CD4-positive, alpha-beta T cell (primary cell): ENCODE measurements around the gene PATE2. TPM values are rescaled to one million over a fixed set of nuclear protein-coding genes. Genes with fewer than 3 reads are reported as not detected.

Experiments
- ATAC-seq: fragments of 200-7000 bp; cut with Tn5 transposase; one replicate; pipeline ENCODE4 v1.10.0; 2022; ENCODE audit warnings: mild to moderate bottlenecking; ENCODE audit not compliant: poor library complexity
- CTCF ChIA-PET: fragments of 350-600 bp; sonication (Branson Sonifier 250); formaldehyde crosslinking; loops from one replicate; lab custom pipeline; 2021; ENCODE audit warnings: antibody characterized with exemption, inconsistent platforms; lab: Charles Lee
- POLR2A ChIA-PET: fragments of 350-600 bp; sonication (Branson Sonifier 250); formaldehyde crosslinking; loops from one replicate; lab custom pipeline; 2021; ENCODE audit warnings: antibody characterized with exemption, inconsistent platforms; lab: Charles Lee
- DNase-seq, 14 experiments: peaks; one replicate each; pipeline ENCODE4 v3.0.0-alpha.2; 2013 to 2020; ENCODE audit warnings: mixed read lengths in 2 of 14
- H3K27ac ChIP-seq, 2 donors: one replicate each; pipeline versions ENCODE4 v1.5.1 to v1.7.0; 2013; ENCODE audit warnings: low read length in 2 of 2, low read depth in 1 of 2, mild to moderate bottlenecking in 1 of 2
- H3K27me3 ChIP-seq, 2 experiments: 1 replicate in 1 of 2; 2 replicates in 1 of 2; pipeline versions ENCODE4 v1.6.1 to v1.7.0; 2013; ENCODE audit warnings: low read length in 2 of 2, control low read depth in 1 of 2, mild to moderate bottlenecking in 1 of 2, moderate library complexity in 1 of 2; ENCODE audit not compliant: insufficient read depth in 2 of 2, control insufficient read depth in 1 of 2
- H3K36me3 ChIP-seq: one replicate; pipeline ENCODE4 v1.6.1; 2013; ENCODE audit warnings: low read length, control low read depth; ENCODE audit not compliant: insufficient read depth
- H3K4me1 ChIP-seq: one replicate; pipeline ENCODE4 v1.6.1; 2013; ENCODE audit warnings: low read length, control low read depth; ENCODE audit not compliant: insufficient read depth
- H3K4me3 ChIP-seq: one replicate; pipeline ENCODE4 v1.5.1; 2013; ENCODE audit warnings: mild to moderate bottlenecking, low read length, moderate library complexity
- H3K9me3 ChIP-seq, 2 experiments: 1 replicate in 1 of 2; 2 replicates in 1 of 2; pipeline versions ENCODE4 v1.6.1 to v1.7.0; 2013; ENCODE audit warnings: low read length in 2 of 2, mild to moderate bottlenecking in 2 of 2, control low read depth in 1 of 2, moderate library complexity in 1 of 2; ENCODE audit not compliant: control insufficient read depth in 1 of 2, insufficient read depth in 1 of 2
- H3K27ac Mint-ChIP-seq: one replicate; pipeline ENCODE4 v1.8.0; 2020; ENCODE audit warnings: mixed read lengths
- H3K27me3 Mint-ChIP-seq: one replicate; pipeline ENCODE4 v1.8.0; 2021; ENCODE audit warnings: mixed read lengths
- H3K36me3 Mint-ChIP-seq: one replicate; pipeline ENCODE4 v1.8.0; 2021; ENCODE audit warnings: low read depth, mixed read lengths
- H3K4me1 Mint-ChIP-seq: one replicate; pipeline ENCODE4 v1.8.0; 2021; ENCODE audit warnings: low read depth, mixed read lengths
- H3K4me3 Mint-ChIP-seq: one replicate; pipeline ENCODE4 v1.8.0; 2020; ENCODE audit warnings: mild to moderate bottlenecking, mixed read lengths
- H3K9me3 Mint-ChIP-seq: one replicate; pipeline ENCODE4 v1.8.0; 2020; ENCODE audit warnings: mixed read lengths
- intact Hi-C, 2 experiments: fragments of 100-400 bp; cut with DNase I in 1 of 2; cut with micrococcal nuclease in 1 of 2; formaldehyde crosslinking; loops; one replicate each; pipeline versions ENCODE4 v1.15.1 to v1.9.0; 2023 to 2025; cut with DNase I, micrococcal nuclease
- total RNA-seq, 174 experiments: library from RNA in 2 of 174; stranded (reverse) in 2 of 174; gene quantifications; one replicate each; pipeline ENCODE4 v1.2.3 and lab custom pipeline; 2021 to 2026
- TF ChIP-seq, protein P1 (sequence below): fragments of 200-600 bp; IDR thresholded peaks from one replicate; pipeline ENCODE4 v1.8.0; 2022; ENCODE audit warnings: antibody characterized with exemption, mild to moderate bottlenecking

PATE2 gene
- total RNA-seq, 2 experiments from 2014 or later: not detected

DNA sequence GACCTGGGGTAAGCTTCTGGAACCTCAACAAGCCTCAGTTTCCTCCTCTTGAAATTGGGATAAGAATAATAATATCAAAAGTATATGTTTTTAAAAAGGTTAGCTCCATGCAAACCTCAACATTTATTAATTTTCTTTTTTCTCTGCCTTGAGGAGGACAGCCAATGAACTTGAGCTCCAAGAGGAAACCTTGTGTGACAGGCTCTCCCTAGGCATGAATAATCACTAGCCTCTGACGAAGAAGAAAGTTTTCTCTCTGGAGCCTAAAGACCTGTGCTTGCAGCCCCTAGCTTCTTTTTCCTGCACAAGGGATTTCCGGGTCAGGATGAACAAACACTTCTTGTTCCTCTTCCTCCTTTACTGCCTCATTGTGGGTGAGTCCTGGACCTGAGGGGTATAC lies 9.2 kb upstream of the PATE2 start, which contains the start of gene PATE3:
Gene PATE3 (plus strand): TSS at position 301 of the 400 bp plus-strand sequence. CDS start 25 bp downstream, at position 326.
- no peaks in the 10 kb centered on the region for H3K4me1 ChIP-seq
- H3K27me3 Mint-ChIP-seq: no peaks in the 10 kb centered on the region
- no peaks in the 10 kb centered on the region for H3K9me3 Mint-ChIP-seq
- intact Hi-C loops: no loop called here
- no peak within 1 kb of the TSS for H3K4me3 Mint-ChIP-seq
- H3K4me1 Mint-ChIP-seq: no peaks in the 10 kb centered on the region
- no peaks in the 10 kb centered on the region for H3K9me3 ChIP-seq
- DNase-seq: no peak
- H3K27ac Mint-ChIP-seq: no peak within 1 kb of the TSS
- TF ChIP-seq, protein P1, sequence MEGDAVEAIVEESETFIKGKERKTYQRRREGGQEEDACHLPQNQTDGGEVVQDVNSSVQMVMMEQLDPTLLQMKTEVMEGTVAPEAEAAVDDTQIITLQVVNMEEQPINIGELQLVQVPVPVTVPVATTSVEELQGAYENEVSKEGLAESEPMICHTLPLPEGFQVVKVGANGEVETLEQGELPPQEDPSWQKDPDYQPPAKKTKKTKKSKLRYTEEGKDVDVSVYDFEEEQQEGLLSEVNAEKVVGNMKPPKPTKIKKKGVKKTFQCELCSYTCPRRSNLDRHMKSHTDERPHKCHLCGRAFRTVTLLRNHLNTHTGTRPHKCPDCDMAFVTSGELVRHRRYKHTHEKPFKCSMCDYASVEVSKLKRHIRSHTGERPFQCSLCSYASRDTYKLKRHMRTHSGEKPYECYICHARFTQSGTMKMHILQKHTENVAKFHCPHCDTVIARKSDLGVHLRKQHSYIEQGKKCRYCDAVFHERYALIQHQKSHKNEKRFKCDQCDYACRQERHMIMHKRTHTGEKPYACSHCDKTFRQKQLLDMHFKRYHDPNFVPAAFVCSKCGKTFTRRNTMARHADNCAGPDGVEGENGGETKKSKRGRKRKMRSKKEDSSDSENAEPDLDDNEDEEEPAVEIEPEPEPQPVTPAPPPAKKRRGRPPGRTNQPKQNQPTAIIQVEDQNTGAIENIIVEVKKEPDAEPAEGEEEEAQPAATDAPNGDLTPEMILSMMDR: no peak
- POLR2A ChIA-PET: no interaction called here
- H3K36me3 ChIP-seq: no peaks in the 10 kb centered on the region
- CTCF ChIA-PET: no interaction called here
- no peaks in the 10 kb centered on the region for H3K36me3 Mint-ChIP-seq
- H3K27me3 ChIP-seq: no peaks in the 10 kb centered on the region
- no peak for ATAC-seq
- no peak within 1 kb of the TSS for H3K4me3 ChIP-seq
- H3K27ac ChIP-seq: no peak within 1 kb of the TSS

DNA sequence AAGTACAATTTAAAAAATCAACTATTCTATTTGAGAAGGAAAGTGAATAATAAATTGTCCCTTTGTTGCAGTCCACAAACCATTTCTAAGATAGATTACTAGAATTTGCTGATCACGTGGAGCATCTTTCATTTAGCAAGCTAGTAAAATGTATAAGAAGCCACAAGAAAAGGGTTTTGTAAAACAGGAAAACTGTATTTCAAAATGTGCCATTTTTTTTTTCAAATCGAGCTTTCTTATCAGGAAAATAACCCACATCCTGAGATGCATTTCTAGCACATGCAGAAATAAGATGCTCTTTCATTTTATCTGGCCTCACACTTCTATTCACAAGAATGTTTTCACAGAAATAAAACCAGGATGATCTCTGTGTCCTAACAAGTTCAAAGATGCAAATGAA lies 6.0 kb upstream of the PATE2 start:
- TF ChIP-seq, protein P1: no peak
- DNase-seq (no peak), ATAC-seq (no peak)
- Histone ChIP-seq H3K27ac (no peak overlapping the region), H3K4me1 (no peaks in the 10 kb centered on the region), H3K9me3 (no peaks in the 10 kb centered on the region), H3K27me3 (peaks cover 0 to 2% of the 10 kb centered on the region in 2 experiments), H3K4me3 (no peak overlapping the region), H3K36me3 (no peaks in the 10 kb centered on the region)
- no peak overlapping the region for H3K4me3 Mint-ChIP-seq
- no peak overlapping the region for H3K27ac Mint-ChIP-seq
- H3K9me3 Mint-ChIP-seq: no peaks in the 10 kb centered on the region
- H3K4me1 Mint-ChIP-seq: no peaks in the 10 kb centered on the region
- ChIA-PET POLR2A (no interaction called here), CTCF (no interaction called here)
- peaks cover 13% of the 10 kb centered on the region for H3K27me3 Mint-ChIP-seq
- intact Hi-C loops: no loop called here
- H3K36me3 Mint-ChIP-seq: no peaks in the 10 kb centered on the region

- H3K9me3 Mint-ChIP-seq: no peaks in the 10 kb centered on the region
- ATAC-seq (no peak), DNase-seq (no peak)
- peaks cover 0 to 8% of the 10 kb centered on the region in 2 experiments for H3K27me3 ChIP-seq
- TF ChIP-seq, protein P1: no peak
- no peak overlapping the region for H3K27ac Mint-ChIP-seq
- H3K36me3 ChIP-seq: no peaks in the 10 kb centered on the region
- no peaks in the 10 kb centered on the region for H3K9me3 ChIP-seq
- ChIA-PET POLR2A (no interaction called here), CTCF (no interaction called here)
- no peaks in the 10 kb centered on the region for H3K4me1 ChIP-seq
- no peaks in the 10 kb centered on the region for H3K4me1 Mint-ChIP-seq
- no peak overlapping the region for H3K27ac ChIP-seq
- no peaks in the 10 kb centered on the region for H3K36me3 Mint-ChIP-seq
- H3K27me3 Mint-ChIP-seq: peaks cover 33% of the 10 kb centered on the region
- H3K4me3 Mint-ChIP-seq: no peak overlapping the region
- intact Hi-C loops: no loop called here
- H3K4me3 ChIP-seq: no peak overlapping the region
Measured at GRCh38 chr11:125777309-125777708, 1.3 kb downstream of the PATE2 start.
